Testis (tissue), 3 donors: ENCODE measurements around the gene CST11. TPM values are rescaled to one million over a fixed set of nuclear protein-coding genes. Genes with fewer than 3 reads are reported as not detected.

Source experiments
- DNase-seq: peaks from one replicate; pipeline ENCODE4 v3.0.0-alpha.2; 2019
- H3K27ac ChIP-seq, 2 donors: fragments of 200-600 bp; sonication (generic); one replicate each; pipeline ENCODE4 v1.5.1; 2019
- H3K27me3 ChIP-seq: fragments of 200-600 bp; sonication (generic); one replicate; pipeline ENCODE4 v1.5.1; 2019
- H3K36me3 ChIP-seq: fragments of 200-600 bp; sonication (generic); one replicate; pipeline ENCODE4 v1.5.1; 2017; ENCODE audit warnings: low read depth; ENCODE audit errors: missing control alignments
- H3K4me1 ChIP-seq: fragments of 200-600 bp; sonication (generic); one replicate; pipeline ENCODE4 v1.5.1; 2019
- H3K4me3 ChIP-seq, 2 donors: fragments of 200-600 bp; sonication (generic); one replicate each; pipeline ENCODE4 v1.5.1; 2017 to 2019
- H3K9me3 ChIP-seq: fragments of 200-600 bp; sonication (generic); one replicate; pipeline ENCODE4 v1.5.1; 2017
- CTCF ChIP-seq, 3 experiments: fragments of 450-650 bp in 2 of 3; fragments of 200-600 bp in 1 of 3; sonication (generic) in 1 of 3; IDR thresholded peaks; one replicate each; pipeline ENCODE4 v1.5.1; 2016 to 2019; ENCODE audit warnings: antibody characterized with exemption in 3 of 3, mild to moderate bottlenecking in 2 of 3, moderate library complexity in 1 of 3
- POLR2A ChIP-seq: fragments of 450-650 bp; IDR thresholded peaks from one replicate; pipeline ENCODE4 v1.6.1; 2017; ENCODE audit warnings: antibody characterized with exemption, mild to moderate bottlenecking, moderate library complexity
- WGBS, 2 donors: methylation state at CpG; one replicate each; pipeline ENCODE4 v1.1.5; 2018; 5-methylcytosine and 5-hydroxymethylcytosine counted together
- intact Hi-C: fragments of 100-400 bp; cut with DNase I; formaldehyde crosslinking; loops from one replicate; pipeline ENCODE4 v1.15.1; 2023; ENCODE audit warnings: low total_unique reads
- polyA plus RNA-seq: library from polyadenylated mRNA; stranded (reverse); fragments of 350-450 nt; fragmentation: Illumina TruSeq; extraction: RNeasy Lipid Tissue Mini Kit (QIAGEN cat#74804); gene quantifications from one replicate; pipeline ENCODE4 v1.2.3, GENCODE V29; 2014; ENCODE audit warnings: low read depth, low replicate concordance; ENCODE audit not compliant: insufficient read depth
- total RNA-seq, 2 donors: library from RNA; depleted of rRNA; stranded (reverse); fragments of >200 nt; gene quantifications; one replicate each; pipeline ENCODE4 v1.2.3, GENCODE V29; 2016

The CST11 gene
- total and polyA plus RNA-seq, 3 donors from 2014 or later: not detected

- DNase-seq: no peak
- no peak for TF ChIP-seq CTCF (IDR thresholded peaks at IDR 0.05)
- no peaks in the 10 kb centered on the region for H3K4me1 ChIP-seq
- no peak overlapping the region for H3K4me3 ChIP-seq
- H3K9me3 ChIP-seq: no peaks in the 10 kb centered on the region
- WGBS, 2 donors: 96 to 100% methylated on average over 1 of the region's 1 CpG
- no peaks in the 10 kb centered on the region for H3K27me3 ChIP-seq
- no peaks in the 10 kb centered on the region for H3K36me3 ChIP-seq
- intact Hi-C loops: no loop called here
- H3K27ac ChIP-seq: no peak overlapping the region
Observed at GRCh38 chr20:23454816-23455215, 2.1 kb upstream of the CST11 start.

GRCh38 chr20:23453549-23454543, 1.2 kb upstream of the CST11 start:
- H3K27ac ChIP-seq: no peak overlapping the region
- no peak overlapping the region for H3K4me3 ChIP-seq
- H3K27me3 ChIP-seq: no peaks in the 10 kb centered on the region
- no peaks in the 10 kb centered on the region for H3K4me1 ChIP-seq
- 89 to 91% methylated on average over 14 to 15 of the region's 15 CpGs for WGBS, 2 donors
- H3K36me3 ChIP-seq: no peaks in the 10 kb centered on the region
- TF ChIP-seq CTCF (IDR thresholded peaks at IDR 0.05) (no peak), POLR2A (no peak)
- H3K9me3 ChIP-seq: no peaks in the 10 kb centered on the region
- intact Hi-C loops: no loop called here
- no peak for DNase-seq

GRCh38 chr20:23451956-23452487, 654 bp downstream of the CST11 start:
- no peak for TF ChIP-seq POLR2A
- TF ChIP-seq CTCF (IDR thresholded peaks at IDR 0.05): no peak
- no peak overlapping the region for H3K4me3 ChIP-seq
- no peak for DNase-seq
- no peak overlapping the region for H3K27ac ChIP-seq
- H3K9me3 ChIP-seq: no peaks in the 10 kb centered on the region
- no peaks in the 10 kb centered on the region for H3K27me3 ChIP-seq
- intact Hi-C loops: no loop called here
- no peaks in the 10 kb centered on the region for H3K36me3 ChIP-seq
- WGBS, 2 donors: 79 to 82% methylated on average over 9 to 11 of the region's 11 CpGs
- H3K4me1 ChIP-seq: no peaks in the 10 kb centered on the region

- H3K36me3 ChIP-seq: no peaks in the 10 kb centered on the region
- intact Hi-C loops: no loop called here
- TF ChIP-seq POLR2A (no peak), CTCF (IDR thresholded peaks at IDR 0.05) (no peak)
- H3K27ac ChIP-seq: no peak overlapping the region
- WGBS, 2 donors: 89 to 94% methylated on average over 1 of the region's 1 CpG
- DNase-seq: no peak
- H3K4me3 ChIP-seq: no peak overlapping the region
- H3K27me3 ChIP-seq: no peaks in the 10 kb centered on the region
- H3K4me1 ChIP-seq: no peaks in the 10 kb centered on the region
- no peaks in the 10 kb centered on the region for H3K9me3 ChIP-seq
Observed at GRCh38 chr20:23450877-23451276, 1.8 kb downstream of the CST11 start.
